ENCODE data around the gene CAMK2N2. TPM values are rescaled to one million over a fixed set of nuclear protein-coding genes. Genes with fewer than 3 reads are reported as not detected.

CAMK2N2 gene
- total RNA-seq, 4 donors from 2014 or later = not detected

DNA sequence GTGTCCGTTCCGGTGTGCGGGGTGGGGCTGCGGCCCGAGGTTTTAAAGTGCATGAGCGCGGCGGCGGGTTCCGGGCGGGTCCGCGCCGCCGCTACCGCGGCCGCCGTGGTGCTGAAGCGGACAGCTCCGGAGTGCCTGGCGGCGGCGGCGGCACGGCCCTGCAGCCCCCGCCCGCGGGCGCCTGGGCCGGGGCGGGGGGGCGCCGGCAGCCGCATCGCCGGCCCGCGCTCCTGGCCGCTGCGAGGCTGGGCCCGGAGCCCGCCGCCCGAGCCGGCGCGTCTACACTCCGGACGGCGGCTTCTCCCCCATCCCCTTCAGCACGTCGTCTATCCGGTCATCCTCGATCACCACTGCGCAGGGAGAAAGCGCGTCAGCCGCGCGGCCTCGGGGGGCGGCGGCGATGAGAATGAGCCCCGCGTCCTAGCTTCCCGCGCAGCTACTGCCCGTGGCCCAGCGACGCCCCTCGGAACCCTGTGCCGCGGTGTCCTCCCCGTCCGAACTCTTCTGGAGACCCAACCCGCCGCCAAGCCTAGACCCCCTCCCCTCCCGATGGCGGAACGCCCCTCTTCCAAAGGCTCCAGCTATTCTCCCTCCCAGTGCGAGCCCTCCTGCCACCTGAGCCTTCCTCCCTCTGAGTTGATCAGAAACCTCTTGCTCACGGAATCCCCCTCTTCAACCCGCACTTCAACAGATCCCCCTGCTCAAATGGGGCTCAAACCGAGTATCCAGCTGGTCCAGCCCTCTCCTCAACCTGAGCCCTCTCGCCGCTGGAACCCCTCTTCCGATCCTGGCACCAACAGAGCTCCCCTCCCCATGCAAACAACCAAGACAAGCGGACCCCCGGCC is 1.3 kb downstream of the CAMK2N2 start:
- Histone ChIP-seq H3K4me1 (peaks cover 0 to 30% (median 14%) of the 10 kb centered on the region in 4 donors), H3K27me3 (peaks cover 3 to 36% of the 10 kb centered on the region in 2 donors), H3K4me3 (peak overlapping the region in 3 of 4 donors; percentile 55 to 59 (median 57)), H3K9me3 (no peaks in the 10 kb centered on the region), H3K36me3 (no peaks in the 10 kb centered on the region), H3K27ac (no peak overlapping the region)
- TF ChIP-seq POLR2A (IDR thresholded peaks at IDR 0.05) (no peak), CTCF (IDR thresholded peaks at IDR 0.05) (no peak)
- DNase-seq = peak in 1 of 3 donors; percentile 53

GRCh38 chr3:184259396-184259877 is 1.9 kb downstream of the CAMK2N2 start:
- Histone ChIP-seq H3K27me3 (peaks cover 3 to 36% of the 10 kb centered on the region in 2 donors), H3K4me1 (peaks cover 0 to 30% (median 14%) of the 10 kb centered on the region in 4 donors), H3K36me3 (no peaks in the 10 kb centered on the region), H3K27ac (no peak overlapping the region), H3K4me3 (peak overlapping the region in 2 of 4 donors; percentile 33 to 57), H3K9me3 (no peaks in the 10 kb centered on the region)
- TF ChIP-seq CTCF (IDR thresholded peaks at IDR 0.05) (no peak), POLR2A (IDR thresholded peaks at IDR 0.05) (no peak)
- no peak for DNase-seq

- DNase-seq = no peak
- H3K27ac ChIP-seq = no peak overlapping the region
- no peak for TF ChIP-seq CTCF (IDR thresholded peaks at IDR 0.05)
- TF ChIP-seq POLR2A (IDR thresholded peaks at IDR 0.05) = no peak
- no peak overlapping the region for H3K4me3 ChIP-seq
- H3K36me3 ChIP-seq = no peaks in the 10 kb centered on the region
- H3K27me3 ChIP-seq = peaks cover 3 to 33% of the 10 kb centered on the region in 2 donors
- peaks cover 0 to 30% (median 14%) of the 10 kb centered on the region in 4 donors for H3K4me1 ChIP-seq
- no peaks in the 10 kb centered on the region for H3K9me3 ChIP-seq
These were observed 2.4 kb downstream of the CAMK2N2 start for GRCh38 chr3:184258926-184259325.

GRCh38 chr3:184257083-184257915 is 4.1 kb downstream of the CAMK2N2 start:
- H3K9me3 ChIP-seq = no peaks in the 10 kb centered on the region
- H3K27me3 ChIP-seq = peaks cover 3 to 25% of the 10 kb centered on the region in 2 donors
- H3K4me1 ChIP-seq = peaks cover 0 to 27% (median 12%) of the 10 kb centered on the region in 4 donors

More at GRCh38 chr3:184257083-184257915, 4.1 kb downstream of the CAMK2N2 start:
- H3K4me3 ChIP-seq = no peak overlapping the region
- TF ChIP-seq CTCF (IDR thresholded peaks at IDR 0.05) (no peak), POLR2A (IDR thresholded peaks at IDR 0.05) (no peak)
- no peak overlapping the region for H3K27ac ChIP-seq
- H3K36me3 ChIP-seq = no peaks in the 10 kb centered on the region
- no peak for DNase-seq
